ENCODE measurements around the gene CFAP46. TPM values are rescaled to one million over a fixed set of nuclear protein-coding genes. Genes with fewer than 3 reads are reported as not detected.

The CFAP46 gene
- total RNA-seq, 1 donor: under 0.01 TPM

DNA sequence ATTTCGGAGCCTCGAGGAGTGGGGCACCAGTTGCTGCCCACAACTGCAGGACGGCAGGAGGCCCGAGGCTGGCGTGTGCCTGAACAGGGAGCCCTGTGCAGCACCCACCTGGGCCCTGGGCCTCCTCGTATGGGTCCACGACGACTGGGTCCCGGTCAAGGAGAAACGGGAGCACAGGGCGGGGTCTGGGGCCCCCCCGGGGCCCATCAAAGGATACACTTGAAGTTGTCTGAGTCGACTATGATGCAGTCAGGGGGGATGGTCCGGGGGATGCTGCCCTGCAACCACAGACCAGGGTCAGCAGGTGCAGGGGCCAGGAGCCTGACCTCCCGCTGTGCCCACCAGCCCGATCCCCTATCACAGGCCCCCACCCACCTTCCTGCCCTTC, 127.9 kb downstream of the CFAP46 start:
- DNase-seq (ENCODE audit: low read depth in 2 of 3, low spot score in 2 of 3): no peak

DNA sequence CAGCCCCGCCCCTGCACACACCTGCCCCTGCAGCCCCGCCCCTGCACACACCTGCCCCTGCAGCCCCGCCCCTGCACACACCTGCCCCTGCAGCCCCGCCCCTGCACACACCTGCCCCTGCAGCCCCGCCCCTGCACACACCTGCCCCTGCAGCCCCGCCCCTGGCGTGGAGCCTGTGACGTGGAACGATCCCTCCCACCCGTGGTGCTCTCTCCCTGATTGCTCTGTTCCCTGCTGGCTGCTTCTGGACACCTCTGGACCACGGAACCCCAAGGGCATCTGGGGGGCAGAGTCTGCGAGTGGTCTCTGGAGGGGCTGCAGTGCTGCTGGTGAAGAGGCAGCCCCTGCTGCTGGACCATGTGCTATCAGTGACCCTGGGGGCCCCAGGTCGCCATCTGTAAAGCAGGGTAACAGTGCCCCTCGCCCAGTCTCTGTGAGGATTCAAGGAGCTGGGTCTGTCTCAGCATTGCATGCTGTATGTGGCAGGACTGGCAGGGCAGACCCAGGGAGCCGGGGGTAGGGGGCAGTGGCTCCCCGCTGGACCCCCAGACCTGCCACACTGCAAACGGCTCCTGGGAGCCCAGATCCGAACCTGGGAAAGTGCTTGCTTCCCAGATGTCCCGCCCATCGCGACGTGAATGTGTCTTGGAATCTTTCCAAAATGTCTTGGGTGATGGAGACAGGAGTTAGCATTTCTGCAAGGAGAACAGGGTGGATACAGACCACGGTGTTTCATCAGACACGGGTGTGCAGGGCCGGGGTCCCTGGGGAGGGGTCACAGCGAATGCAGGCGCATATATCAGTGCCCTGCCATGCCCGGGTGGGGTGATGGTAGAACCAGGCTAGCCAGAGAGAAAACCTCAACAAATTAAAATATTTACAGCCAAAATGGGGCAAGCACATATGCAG, 128.6 kb downstream of the CFAP46 start:
- DNase-seq (ENCODE audit: low read depth in 2 of 3, low spot score in 2 of 3): no peak

DNA sequence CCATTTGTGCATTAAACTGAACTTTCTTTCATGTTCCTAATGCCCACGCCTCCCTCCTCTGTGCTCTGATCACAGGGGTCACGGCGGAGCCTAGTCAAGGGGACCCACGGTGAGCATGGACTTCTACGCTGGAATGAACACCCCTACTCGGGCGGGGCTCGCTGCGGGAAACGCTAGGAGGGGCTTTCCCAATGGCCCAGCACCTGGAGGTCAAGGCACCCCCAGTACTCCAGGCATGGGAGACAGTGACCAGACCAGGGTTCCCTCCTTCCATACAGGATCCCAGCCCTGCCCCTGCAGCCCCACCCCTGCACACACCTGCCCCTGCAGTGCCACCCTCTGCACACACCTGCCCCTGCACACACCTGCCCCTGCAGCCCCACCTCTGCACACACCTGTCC, 129.4 kb downstream of the CFAP46 start:
- DNase-seq (ENCODE audit: low read depth in 2 of 3, low spot score in 2 of 3): no peak

DNA sequence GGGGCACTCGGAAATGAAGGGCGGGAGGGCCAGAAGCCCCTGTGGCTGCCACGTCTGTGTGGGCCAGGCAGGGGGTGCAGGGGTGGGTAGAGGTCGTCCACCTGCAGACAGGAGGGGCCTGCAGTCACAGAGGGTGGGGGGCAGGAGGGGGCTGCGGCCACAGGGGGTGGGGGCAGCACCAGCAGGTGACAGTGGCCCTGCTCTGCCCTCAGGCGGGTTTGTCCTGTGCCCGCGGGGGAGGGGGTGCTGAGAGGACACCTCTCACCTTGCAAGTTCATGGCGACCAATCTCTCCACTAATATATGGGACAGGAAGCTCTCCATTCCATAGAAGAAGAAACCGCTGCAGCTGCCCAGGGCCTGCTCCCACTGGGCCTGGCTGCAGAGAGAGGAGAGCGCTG, 129.8 kb downstream of the CFAP46 start:
- DNase-seq (ENCODE audit: low read depth in 2 of 3, low spot score in 2 of 3): no peak

DNA sequence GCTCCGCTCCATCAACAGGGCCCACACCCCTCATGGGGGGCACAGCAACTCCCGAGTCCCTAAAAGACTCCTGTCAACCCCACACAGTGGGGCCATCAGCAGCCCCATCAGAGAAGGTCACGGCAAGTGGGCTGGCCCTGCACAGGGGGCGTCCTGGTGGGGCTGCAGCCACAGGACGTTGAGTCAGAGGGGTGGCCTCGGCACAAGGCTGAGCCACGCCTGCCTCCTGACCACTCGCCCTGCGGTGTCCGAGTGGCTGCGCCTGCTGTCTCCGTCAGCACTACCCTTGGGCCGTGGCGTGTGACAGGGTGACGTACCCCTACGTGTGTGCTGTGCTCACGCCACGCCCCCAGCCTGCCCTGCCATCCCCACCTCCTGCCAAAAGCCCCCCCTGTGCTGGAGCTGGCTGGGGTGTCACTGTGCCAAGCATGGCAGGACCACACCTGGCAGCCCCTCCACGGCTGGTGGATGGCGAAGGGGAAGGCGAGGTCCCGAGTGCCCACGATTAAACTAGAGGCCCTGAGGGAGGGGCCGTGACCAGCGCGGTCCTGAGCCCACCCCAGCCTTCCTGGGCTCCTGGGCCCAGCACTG, 130.4 kb downstream of the CFAP46 start:
- no peak for DNase-seq (ENCODE audit: low read depth in 2 of 3, low spot score in 2 of 3)

DNA sequence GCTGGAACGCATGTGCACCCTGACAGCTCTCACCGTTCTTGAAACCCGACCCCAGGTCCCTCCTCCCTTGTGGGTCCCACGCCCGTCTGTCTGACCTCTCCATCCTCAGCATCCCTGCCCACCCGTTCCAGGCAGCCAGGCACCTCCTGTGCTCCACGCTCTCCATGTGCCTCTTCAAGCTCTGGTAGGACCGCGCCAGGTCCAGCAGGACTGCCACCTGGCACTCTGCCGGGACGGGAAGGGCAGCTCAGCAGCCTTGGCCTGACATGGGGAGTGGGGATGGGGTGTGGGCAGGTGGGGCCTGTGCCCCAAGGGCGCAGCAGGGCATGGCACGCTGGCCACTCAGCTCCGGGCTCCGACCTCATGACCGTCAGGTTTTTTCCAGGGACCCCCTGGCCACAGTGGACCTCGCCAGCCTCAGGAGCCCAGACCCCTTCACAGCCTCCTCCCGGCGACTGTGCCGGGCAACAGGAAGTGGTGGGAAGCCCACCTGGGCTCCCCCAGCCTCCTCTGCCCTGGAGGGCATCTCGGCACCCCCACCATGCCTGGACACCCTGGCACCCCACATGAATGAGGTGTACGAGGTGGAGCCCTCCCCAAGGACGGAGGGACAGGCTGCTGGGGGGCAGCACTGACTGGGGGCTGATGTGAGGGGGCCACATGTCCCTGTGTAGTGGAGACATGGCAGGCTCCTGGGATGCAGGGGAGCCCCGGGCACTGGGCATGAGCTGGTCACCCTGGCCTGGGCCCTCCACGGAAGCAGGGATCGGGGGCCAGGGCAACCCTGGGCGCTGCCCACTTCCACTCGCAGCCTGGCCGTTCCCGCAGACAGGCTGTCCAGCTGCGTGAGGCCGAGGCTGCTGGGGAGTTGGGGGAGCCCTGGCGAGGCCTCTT, 131.3 kb downstream of the CFAP46 start:
- DNase-seq (ENCODE audit: low read depth in 2 of 3, low spot score in 2 of 3): no peak

DNA sequence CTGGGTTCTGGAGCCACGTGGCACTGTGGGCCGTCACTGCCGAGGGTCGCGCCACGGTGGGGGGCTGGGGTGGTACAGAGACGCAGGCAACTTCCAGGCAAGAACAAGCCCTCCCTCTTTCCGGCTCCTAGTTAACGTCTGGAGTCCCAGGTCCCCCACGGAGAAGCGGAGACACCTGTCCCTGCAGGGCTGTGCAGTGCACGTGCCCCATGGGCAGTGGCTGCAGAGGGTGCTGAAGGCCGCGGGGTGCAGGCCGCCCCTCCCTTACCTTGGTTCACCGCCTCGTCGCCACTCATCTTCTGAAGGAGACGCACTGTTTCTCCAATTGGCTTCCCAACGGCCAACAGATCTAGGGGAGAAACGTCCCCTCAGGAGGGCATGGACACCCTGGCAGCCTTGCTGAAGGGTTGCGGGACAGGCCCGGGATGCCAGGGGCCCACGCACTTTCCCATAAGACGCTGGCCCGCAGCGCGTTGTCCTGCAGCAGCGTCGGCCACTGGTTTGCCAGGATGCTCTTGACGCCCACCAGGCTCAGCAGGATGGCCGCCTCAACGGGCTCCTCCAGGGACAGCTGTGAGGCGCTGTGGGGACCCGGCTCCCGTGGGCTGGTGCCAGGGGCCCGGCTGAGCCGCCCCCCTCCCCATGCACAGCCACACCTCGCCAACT, 132.1 kb downstream of the CFAP46 start:
- DNase-seq (ENCODE audit: low read depth in 2 of 3, low spot score in 2 of 3): no peak

DNA sequence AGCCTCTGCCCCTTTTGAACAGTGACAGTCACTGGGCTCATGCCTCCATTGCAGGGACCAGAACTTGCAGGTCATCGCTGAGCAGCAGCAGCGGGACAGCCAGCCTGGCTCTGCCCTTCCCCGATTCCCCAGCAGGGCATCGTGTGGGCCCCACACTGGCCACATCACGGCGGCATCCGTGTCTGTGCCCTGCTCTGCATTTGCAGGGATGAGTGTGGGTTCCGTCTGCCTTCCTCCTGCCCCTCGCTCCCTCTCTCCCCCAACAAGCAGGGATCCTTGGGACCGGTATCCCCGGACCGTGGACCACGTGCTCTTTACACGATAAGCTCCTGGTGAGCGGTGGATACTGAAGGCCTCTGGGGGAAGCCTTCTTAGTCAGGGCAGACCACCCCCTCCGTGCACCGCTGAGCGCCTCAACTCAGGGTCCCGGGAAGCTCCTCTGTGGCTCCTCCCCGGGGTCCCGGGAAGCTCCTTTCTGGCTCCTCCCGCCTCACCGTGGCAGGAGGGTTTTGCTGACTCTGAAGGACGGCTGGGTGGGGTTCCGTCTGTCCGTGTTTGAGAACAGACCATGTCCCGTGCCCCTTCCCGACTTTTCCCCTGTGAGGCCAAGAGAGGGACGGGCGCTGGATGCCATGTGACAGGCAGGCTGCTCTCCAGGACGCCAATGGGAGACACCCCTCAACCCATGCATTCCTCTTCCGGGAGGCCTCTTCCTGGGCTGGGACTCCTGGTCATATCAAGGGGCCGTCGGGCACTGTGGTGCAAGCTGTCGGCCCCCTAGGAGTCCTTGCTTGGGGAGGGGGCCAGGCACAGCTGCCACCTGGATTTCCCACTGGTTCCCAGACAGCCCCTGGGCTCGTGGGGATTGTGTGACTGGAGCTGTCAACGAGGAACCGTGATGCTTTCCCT, 132.9 kb downstream of the CFAP46 start:
- DNase-seq (ENCODE audit: low read depth in 2 of 3, low spot score in 2 of 3): no peak

DNA sequence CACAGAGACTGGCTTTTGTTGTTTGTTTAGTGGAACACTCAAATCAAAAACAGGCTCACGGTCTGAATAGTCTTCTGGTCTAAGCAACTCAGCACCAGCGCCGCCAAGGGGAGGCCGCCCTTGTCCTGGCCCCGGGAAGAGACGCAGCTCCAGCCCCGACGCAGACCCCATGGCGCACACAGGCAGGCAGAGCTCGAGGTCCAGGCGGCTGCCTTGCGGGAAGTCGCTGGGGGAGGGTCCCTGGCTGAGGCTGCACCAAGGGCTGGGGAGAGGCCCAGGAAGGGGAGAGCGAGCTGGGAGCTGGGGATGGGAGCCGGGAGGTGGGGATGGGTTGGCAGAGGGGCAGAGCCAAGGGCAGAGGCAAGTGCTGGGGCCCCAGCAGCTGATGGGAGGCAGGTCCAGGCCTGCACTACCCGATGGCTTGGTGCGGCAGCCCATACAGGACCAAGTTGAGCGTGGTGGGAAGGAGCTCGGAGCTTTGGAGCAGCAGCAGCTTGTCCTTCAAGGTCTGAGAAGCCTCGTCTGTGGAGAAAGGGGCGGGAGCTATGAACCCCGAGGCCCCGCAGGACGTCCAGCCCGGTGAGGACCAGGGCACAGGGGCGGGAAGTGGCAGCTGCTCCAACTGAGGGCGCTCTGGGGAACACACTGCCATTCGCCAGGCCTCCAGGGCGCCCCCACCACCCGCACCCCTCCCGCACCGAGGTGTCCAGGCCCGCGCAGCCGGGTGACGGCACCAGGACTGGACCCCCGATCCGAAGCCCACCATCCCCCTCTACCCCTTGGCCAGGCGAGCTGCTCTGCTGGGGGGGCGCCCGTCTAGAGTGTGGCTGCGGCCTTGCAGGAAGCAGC, 133.8 kb downstream of the CFAP46 start:
- DNase-seq (ENCODE audit: low read depth in 2 of 3, low spot score in 2 of 3): no peak

DNA sequence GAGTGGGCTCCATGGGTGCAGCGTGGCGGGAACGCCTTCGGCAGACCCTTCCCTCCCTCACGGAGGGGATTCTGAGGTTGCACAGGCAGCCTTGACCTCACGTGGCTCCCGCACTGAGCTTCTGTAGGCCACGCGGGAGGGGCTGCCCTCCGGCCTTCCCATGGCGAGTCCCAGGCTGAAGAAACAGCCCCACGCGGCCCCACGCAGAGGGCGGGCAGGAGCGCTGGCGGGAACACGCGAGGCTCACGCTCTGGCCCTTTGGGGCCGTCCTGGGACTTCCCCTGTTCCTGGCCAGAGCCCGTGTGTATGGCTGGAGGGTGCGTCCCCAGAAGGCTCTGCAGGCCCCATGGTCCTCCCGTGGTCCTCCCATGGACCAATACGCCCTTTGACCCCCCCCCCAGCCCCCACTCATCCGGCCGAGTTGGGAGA, 134.7 kb downstream of the CFAP46 start:
- DNase-seq (ENCODE audit: low read depth in 2 of 3, low spot score in 2 of 3): no peak

DNA sequence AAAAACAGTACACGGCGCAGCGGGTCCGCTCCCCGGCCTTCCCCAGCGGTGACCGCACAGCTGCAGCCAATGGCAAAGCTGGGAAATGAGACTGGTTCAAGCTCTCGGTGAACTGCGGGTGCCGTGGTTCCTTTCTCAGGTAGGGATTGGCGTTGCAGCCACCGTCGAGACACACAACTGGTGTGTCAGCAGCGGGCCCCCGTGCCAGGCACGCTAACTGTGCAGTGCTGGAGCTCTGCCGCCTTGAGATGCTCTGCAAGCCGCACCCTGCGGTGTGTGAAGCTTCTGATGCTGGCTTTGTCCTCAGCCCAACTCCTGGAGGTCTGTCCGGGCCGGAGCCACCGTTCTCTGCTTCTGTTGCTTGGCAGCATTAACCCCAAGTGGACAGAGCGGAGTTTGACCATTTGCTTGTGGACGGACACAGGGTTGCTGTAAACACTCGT, 135.8 kb downstream of the CFAP46 start:
- DNase-seq (ENCODE audit: low read depth in 2 of 3, low spot score in 2 of 3): no peak

DNA sequence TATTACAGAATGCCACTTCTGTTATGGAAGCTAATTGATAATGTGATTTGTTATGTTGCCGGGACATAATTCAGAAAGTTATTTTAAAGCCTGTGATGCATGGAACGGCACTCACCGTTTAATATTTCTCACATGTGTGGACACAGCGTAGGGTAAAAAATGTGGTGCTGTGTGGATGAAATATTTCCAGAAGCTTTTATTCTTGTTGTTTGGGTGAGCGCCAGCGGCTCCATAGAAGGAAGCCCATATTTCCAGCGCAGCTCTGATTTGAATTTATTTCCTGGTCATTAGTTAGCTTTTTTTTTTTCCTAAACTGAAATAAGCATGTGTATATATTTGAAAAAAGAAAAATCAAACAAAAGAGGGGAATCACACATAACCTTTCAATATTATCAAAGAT, 136.3 kb downstream of the CFAP46 start:
- no peak for DNase-seq (ENCODE audit: low read depth in 2 of 3, low spot score in 2 of 3)

DNA sequence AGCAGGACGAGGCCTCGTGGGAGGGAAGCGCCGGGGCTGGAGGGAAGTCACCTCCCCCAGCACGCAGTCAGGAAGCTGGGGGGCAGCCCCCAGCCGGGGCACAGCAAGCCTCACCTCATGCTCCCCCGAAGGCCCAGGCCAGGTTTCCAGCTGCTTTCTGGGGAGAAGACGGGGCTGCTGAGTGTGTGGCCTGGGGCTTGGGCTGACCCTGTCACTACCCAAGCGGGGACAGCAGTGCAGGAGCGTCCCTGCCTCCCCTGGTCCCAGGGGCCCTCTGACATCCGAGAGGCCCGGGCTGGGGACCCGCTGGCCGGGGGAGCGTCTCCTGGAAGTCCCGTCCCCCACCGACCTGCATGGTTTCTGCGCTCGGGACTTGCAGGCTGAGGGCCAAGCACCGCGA, 136.8 kb downstream of the CFAP46 start:
- no peak for DNase-seq (ENCODE audit: low read depth in 2 of 3, low spot score in 2 of 3)

DNA sequence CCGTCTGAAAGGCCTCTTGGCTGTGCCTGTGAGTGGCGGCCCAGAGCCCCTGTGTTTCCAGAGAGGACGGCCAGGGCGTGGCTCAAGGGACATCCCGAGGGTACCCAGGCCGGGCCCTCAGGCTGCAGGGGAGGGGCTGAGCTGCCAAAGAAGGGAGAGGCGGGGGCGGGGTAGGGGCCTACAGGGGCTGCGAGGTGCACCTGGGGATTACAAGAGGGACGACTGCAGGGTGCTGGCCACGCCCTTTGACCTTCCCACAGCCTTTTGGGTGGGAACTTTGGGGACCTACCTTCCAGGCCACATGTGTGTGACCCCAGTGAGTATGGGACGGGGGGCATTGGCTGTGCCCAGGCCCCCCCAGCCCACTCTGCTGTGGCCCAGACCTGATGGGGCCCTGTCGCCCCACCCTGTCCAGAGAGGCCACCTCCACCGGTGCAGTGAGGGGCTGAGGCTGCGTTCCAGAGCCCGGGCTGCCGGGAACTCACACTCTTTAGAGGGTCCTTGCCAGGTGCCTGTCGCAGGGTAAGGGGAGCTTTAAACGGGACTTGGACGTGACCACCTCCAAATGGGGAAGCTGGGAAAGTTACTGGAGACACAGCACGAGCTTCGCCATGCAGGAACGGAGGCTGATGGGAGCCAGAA, 137.5 kb downstream of the CFAP46 start:
- no peak for DNase-seq (ENCODE audit: low read depth in 2 of 3, low spot score in 2 of 3)

DNA sequence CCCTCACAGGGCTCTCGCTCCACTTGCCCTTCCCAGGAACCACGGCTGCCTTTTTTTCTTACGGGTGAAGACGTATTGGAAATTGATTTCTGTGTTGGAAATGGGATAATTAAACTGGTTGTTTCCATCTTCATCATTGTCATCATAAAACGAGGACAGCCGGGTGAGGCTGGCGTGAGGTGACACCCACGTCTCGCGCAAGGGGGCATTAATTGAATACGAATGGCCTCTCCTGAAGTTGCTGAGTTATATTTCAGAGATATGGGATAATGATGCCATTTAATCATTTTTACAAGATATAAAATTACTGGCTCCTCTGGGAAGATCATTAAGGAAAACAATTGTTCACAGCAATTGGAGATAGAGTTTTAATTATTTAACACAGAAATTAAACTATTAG, 138.1 kb downstream of the CFAP46 start:
- DNase-seq (ENCODE audit: low read depth in 2 of 3, low spot score in 2 of 3): no peak

DNA sequence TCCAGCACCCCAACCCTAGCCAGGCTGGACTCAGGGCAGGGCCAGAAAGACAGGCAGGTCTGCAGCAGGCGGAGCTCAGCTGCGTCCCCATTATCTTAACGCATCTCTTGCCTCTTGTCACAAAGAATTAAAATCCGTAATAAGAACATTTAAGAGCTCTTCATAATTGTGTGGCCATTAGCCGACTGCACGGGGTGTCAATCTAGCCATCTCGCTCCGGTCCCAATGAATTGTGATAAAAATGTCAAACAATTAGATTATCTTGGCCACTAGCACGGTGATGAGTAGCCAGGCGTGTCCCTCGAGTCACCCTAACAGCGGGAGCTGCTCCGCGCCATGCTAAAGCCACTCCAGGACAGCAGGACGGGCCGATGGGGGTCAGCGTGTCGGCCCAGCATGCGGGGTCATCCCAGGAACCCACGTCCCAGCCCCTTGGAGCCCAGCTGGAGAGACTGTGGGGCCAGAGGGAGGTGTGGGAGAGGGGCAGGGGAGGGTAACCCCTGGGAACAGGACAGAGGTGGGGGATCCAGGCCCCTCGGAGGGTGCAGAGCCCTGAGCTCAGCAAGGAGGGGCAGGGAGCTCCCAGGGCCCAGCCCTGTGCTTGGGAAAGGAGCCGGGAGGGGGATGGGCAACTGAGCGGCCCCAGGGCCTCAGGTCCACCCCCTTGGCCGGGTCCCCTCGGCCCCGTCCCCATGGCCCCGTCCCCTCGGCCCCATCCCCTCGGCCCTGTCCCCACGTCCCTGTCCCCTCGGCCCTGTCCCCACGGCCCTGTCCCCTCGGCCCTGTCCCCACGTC, 138.8 kb downstream of the CFAP46 start:
- no peak for DNase-seq (ENCODE audit: low read depth in 2 of 3, low spot score in 2 of 3)

DNA sequence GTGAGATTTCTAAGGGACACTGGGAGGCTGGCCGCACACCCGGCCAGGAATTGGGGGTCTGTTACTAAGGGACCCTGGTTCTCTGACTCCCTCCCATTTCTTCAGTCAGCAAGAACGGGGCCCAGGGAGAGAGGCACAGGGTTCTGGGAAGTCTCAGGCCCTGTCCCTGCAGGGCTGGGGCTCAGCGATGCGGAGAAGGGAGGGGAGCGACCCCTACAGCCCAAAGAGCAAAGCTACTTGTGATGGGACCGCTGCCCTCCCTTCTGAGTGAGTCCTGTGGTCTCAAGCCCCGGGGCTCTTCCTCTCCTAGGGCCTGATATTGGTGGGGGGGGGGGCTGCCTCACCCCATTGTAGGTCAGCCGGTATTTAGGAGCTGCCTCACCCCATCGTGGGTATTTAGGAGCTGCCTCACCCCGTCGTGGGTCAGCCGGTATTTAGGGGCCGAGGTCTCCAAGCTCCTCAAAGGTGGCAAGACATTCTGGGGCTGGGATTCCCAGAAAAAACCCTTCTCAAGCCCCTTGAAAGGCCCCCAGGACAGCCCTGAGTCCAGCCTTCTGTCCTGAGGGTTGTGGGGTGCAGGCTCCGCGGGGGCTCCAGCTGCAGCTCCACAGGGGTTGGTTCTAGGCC, 139.6 kb downstream of the CFAP46 start:
- no peak for DNase-seq (ENCODE audit: low read depth in 2 of 3, low spot score in 2 of 3)
